ENCODE measurements around the gene PTGS1. TPM values are rescaled to one million over a fixed set of nuclear protein-coding genes. Genes with fewer than 3 reads are reported as not detected.

PTGS1 gene
- total and polyA plus RNA-seq, 2 of the 13 experiments (the other 11 are each of a cell fraction or from before 2014, with no cell fraction given): 0.07 to 0.08 TPM

- no peak for TF ChIP-seq ZNF275 (CRISPR knock-in tag; IDR thresholded peaks at IDR 0.05; ENCODE audit: borderline replicate concordance)
- TF ChIP-seq ZBTB43 (CRISPR knock-in tag; conservative IDR thresholded peaks at IDR 0.05): no peak
- no peak for TF ChIP-seq MIER3 (CRISPR knock-in tag; IDR thresholded peaks at IDR 0.05; ENCODE audit: borderline replicate concordance)
- no peak for TF ChIP-seq ZNF362 (CRISPR knock-in tag; IDR thresholded peaks at IDR 0.05; ENCODE audit: borderline replicate concordance)
- no peak for TF ChIP-seq ZNF746 (CRISPR knock-in tag; IDR thresholded peaks at IDR 0.05)
- TF ChIP-seq PLRG1 (conservative IDR thresholded peaks at IDR 0.05): no peak
- no peak for TF ChIP-seq ZNF24 (IDR thresholded peaks at IDR 0.05)
- TF ChIP-seq ETV6 (CRISPR knock-in tag; conservative IDR thresholded peaks at IDR 0.05): no peak
Measured at GRCh38 chr9:122378236-122378635, 7.4 kb downstream of the PTGS1 start (continued).

GRCh38 chr9:122379340-122379739, 8.5 kb downstream of the PTGS1 start:
- Histone ChIP-seq H3K4me1 (ENCODE audit: insufficient read depth, low read length) (peaks cover 26% of the 10 kb centered on the region), H3K9ac (ENCODE audit: insufficient read depth, low read depth, low read length) (no peak overlapping the region), H4K20me1 (ENCODE audit: insufficient read depth, low read length) (no peaks in the 10 kb centered on the region), H3K36me3 (replicated peaks in 1 of 2; ENCODE audit: control insufficient read depth in 1 of 2, insufficient read depth in 2 of 2, low read length in 2 of 2) (no peaks in the 10 kb centered on the region), H3K4me2 (ENCODE audit: low read depth, low read length) (no peak overlapping the region), H3K27ac (ENCODE audit: extremely low read length, insufficient read depth, low read length) (no peak overlapping the region), H3K79me2 (ENCODE audit: insufficient read depth, low read length) (no peaks in the 10 kb centered on the region), H2AFZ (ENCODE audit: low read length) (no peak overlapping the region), H3K27me3 (ENCODE audit: control insufficient read depth in 1 of 2, insufficient read depth in 2 of 2, low read length in 2 of 2) (peaks cover 0 to 9% of the 10 kb centered on the region in 2 experiments; a peak in 2 of 5 replicates), H3K9me3 (ENCODE audit: low read length) (peaks cover 15% of the 10 kb centered on the region), H3K4me3 (replicated peaks in 1 of 3; ENCODE audit: insufficient read depth in 1 of 3, low read depth in 2 of 3, low read length in 3 of 3) (no peak overlapping the region)
- WGBS (ENCODE audit: low lambda C conversion rate): 0% methylated on average over 1 of the region's 1 CpG
- ATAC-seq (no peak), DNase-seq (ENCODE audit: low spot score) (no peak), FAIRE-seq (no peak)
- POLR2A ChIA-PET: no interaction called here
- CTCF ChIA-PET (ENCODE audit: low intra/inter-chr PET ratio, low total read pairs): no interaction called here
- in situ Hi-C loops (cut with HindIII; ENCODE audit: extremely low pct_ligation_motif_present, low pct_unique_long_range_greater_than_20kb) (no loop called here), intact Hi-C loops (cut with micrococcal nuclease; ENCODE audit: unreplicated experiment) (loop anchor here (1.0 kb wide), 1 partner anchor 74 kb away; no protein-coding TSS in a partner anchor)
- BruUV-seq (replicated peaks): no TSS peak
- TF ChIP-seq MIER2 (CRISPR knock-in tag; IDR thresholded peaks at IDR 0.05): no peak
- no peak for TF ChIP-seq FLYWCH1 (CRISPR knock-in tag; IDR thresholded peaks at IDR 0.05)
- no peak for TF ChIP-seq PRPF4 (IDR thresholded peaks at IDR 0.05; ENCODE audit: low read depth, low read length, poor library complexity, severe bottlenecking)
- no peak for TF ChIP-seq ZFP36L2 (CRISPR knock-in tag; IDR thresholded peaks at IDR 0.05)
- TF ChIP-seq RXRA (CRISPR knock-in tag; IDR thresholded peaks at IDR 0.05): no peak
- no peak for TF ChIP-seq HNRNPH1 (optimal IDR thresholded peaks at IDR 0.05; ENCODE audit: low read depth, low read length)
- no peak for TF ChIP-seq HES4 (CRISPR knock-in tag; IDR thresholded peaks at IDR 0.05; ENCODE audit: borderline replicate concordance)
- TF ChIP-seq MAFG (CRISPR knock-in tag; IDR thresholded peaks at IDR 0.05): no peak
- no peak for TF ChIP-seq ZFP36 (IDR thresholded peaks at IDR 0.05; ENCODE audit: borderline replicate concordance, low read depth, low read length, partially characterized antibody)
- TF ChIP-seq ZNF770 (CRISPR knock-in tag; IDR thresholded peaks at IDR 0.05): no peak

Measured in HepG2 (cell line).